IMR-90 (cell line): ENCODE results near the gene CFAP73. TPM values are rescaled to one million over a fixed set of nuclear protein-coding genes. Genes with fewer than 3 reads are reported as not detected.

ENCODE experiments used
- ATAC-seq: fragments of 200-7000 bp; cut with Tn5 transposase; 2 replicates; pipeline ENCODE4 v1.9.1; 2020; ENCODE audit warnings: low read depth, mild to moderate bottlenecking, moderate library complexity
- BruUV-seq: library from RNA; stranded (reverse); fragments of 400-500 nt; replicated peaks from 2 replicates; lab custom pipeline; 2021; lab: Mats Ljungman, UMichigan
- CTCF ChIA-PET: fragments of 300-600 bp; formaldehyde crosslinking; extraction: SDS; loops from one replicate; lab custom pipeline; 2021; ENCODE audit warnings: antibody characterized with exemption; lab: Yijun Ruan, JAX
- POLR2A ChIA-PET: fragments of 300-600 bp; sonication (Branson Sonifier 250); formaldehyde crosslinking; loops from one replicate; lab custom pipeline; 2022; ENCODE audit warnings: antibody characterized with exemption; ENCODE audit not compliant: unreplicated experiment; lab: Charles Lee
- DNase-seq: peaks from one replicate; pipeline ENCODE4 v3.0.0; 2013
- H2AFZ ChIP-seq: replicated peaks from 2 replicates; pipeline ENCODE3; 2013; ENCODE audit warnings: low read length, mild to moderate bottlenecking; ENCODE audit not compliant: poor library complexity
- H2AK5ac ChIP-seq: 2 replicates; pipeline ENCODE4 v1.6.1; 2013; ENCODE audit warnings: low read depth, low read length, inconsistent platforms
- H2AK9ac ChIP-seq: replicated peaks from 2 replicates; pipeline ENCODE3; 2013; ENCODE audit warnings: mild to moderate bottlenecking, low read depth, low read length, moderate library complexity; ENCODE audit not compliant: poor library complexity
- H2BK120ac ChIP-seq: 2 replicates; pipeline ENCODE4 v1.6.1; 2013; ENCODE audit warnings: low read depth, low read length, inconsistent platforms
- H2BK15ac ChIP-seq: 3 replicates; pipeline ENCODE4 v1.6.1; 2013; ENCODE audit warnings: low read depth, low read length, inconsistent platforms
- H2BK20ac ChIP-seq: 2 replicates; pipeline ENCODE4 v1.6.1; 2013; ENCODE audit warnings: low read depth, mild to moderate bottlenecking, inconsistent platforms, low read length, moderate library complexity
- H2BK5ac ChIP-seq: 2 replicates; pipeline ENCODE4 v1.6.1; 2013; ENCODE audit warnings: mild to moderate bottlenecking, low read depth, low read length, inconsistent platforms; ENCODE audit not compliant: poor library complexity, severe bottlenecking
- H3K14ac ChIP-seq: replicated peaks from 2 replicates; pipeline ENCODE4 v1.6.1; 2013; ENCODE audit warnings: low read depth, low read length, inconsistent platforms
- H3K18ac ChIP-seq: 2 replicates; pipeline ENCODE4 v1.6.1; 2013; ENCODE audit warnings: low read depth, low read length, control low read depth
- H3K23ac ChIP-seq: 2 replicates; pipeline ENCODE4 v1.6.1; 2013; ENCODE audit warnings: low read depth, low read length, inconsistent platforms
- H3K27ac ChIP-seq: 2 replicates; pipeline ENCODE4 v1.5.1; 2013; ENCODE audit warnings: mild to moderate bottlenecking, control low read depth, low read length; ENCODE audit not compliant: insufficient read depth
- H3K27me3 ChIP-seq: 2 replicates; pipeline ENCODE4 v1.6.1; 2013; ENCODE audit warnings: low read length; ENCODE audit not compliant: control insufficient read depth, insufficient read depth
- H3K36me3 ChIP-seq: 2 replicates; pipeline ENCODE4 v1.6.1; 2013; ENCODE audit warnings: low read length, mixed read lengths; ENCODE audit not compliant: control insufficient read depth, insufficient read depth
- H3K4ac ChIP-seq: 2 replicates; pipeline ENCODE4 v1.6.1; 2013; ENCODE audit warnings: low read depth, low read length, inconsistent platforms
- H3K4me1 ChIP-seq: 2 replicates; pipeline ENCODE4 v1.6.1; 2013; ENCODE audit warnings: low read length, mixed read lengths; ENCODE audit not compliant: control insufficient read depth, insufficient read depth
- H3K4me2 ChIP-seq: 2 replicates; pipeline ENCODE4 v1.6.1; 2013; ENCODE audit warnings: low read depth, mild to moderate bottlenecking, control low read depth, low read length, moderate library complexity
- H3K4me3 ChIP-seq: 2 replicates; pipeline ENCODE4 v1.5.1; 2013; ENCODE audit warnings: low read depth, mild to moderate bottlenecking, control low read depth, low read length, moderate library complexity; ENCODE audit not compliant: insufficient read depth
- H3K56ac ChIP-seq: 2 replicates; pipeline ENCODE4 v1.6.1; 2013; ENCODE audit warnings: low read length, inconsistent platforms; ENCODE audit not compliant: insufficient read depth; ENCODE audit errors: extremely low read depth
- H3K79me1 ChIP-seq, 2 experiments: 2 replicates each; pipeline ENCODE4 v1.6.1; 2013; ENCODE audit warnings: low read length in 2 of 2, inconsistent platforms in 1 of 2, low read depth in 1 of 2
- H3K9ac ChIP-seq: 2 replicates; pipeline ENCODE4 v1.6.1; 2013; ENCODE audit warnings: low read depth, low read length, control low read depth
- H3K9me1 ChIP-seq: 2 replicates; pipeline ENCODE4 v1.6.1; 2013; ENCODE audit warnings: low read length, inconsistent platforms; ENCODE audit not compliant: insufficient read depth
- H3K9me3 ChIP-seq: 2 replicates; pipeline ENCODE4 v1.6.1; 2013; ENCODE audit warnings: low read length; ENCODE audit not compliant: control insufficient read depth, insufficient read depth
- H4K20me1 ChIP-seq: 2 replicates; pipeline ENCODE4 v1.6.1; 2013; ENCODE audit warnings: low read length, inconsistent platforms; ENCODE audit not compliant: insufficient read depth
- H4K5ac ChIP-seq: 2 replicates; pipeline ENCODE4 v1.6.1; 2013; ENCODE audit warnings: mild to moderate bottlenecking, low read depth, low read length, control low read depth
- H4K8ac ChIP-seq, 2 experiments: 2 replicates each; pipeline ENCODE4 v1.6.1; 2013; ENCODE audit warnings: low read depth in 2 of 2, low read length in 2 of 2, control low read depth in 1 of 2, inconsistent platforms in 1 of 2
- H4K91ac ChIP-seq: 2 replicates; pipeline ENCODE4 v1.6.1; 2013; ENCODE audit warnings: low read depth, low read length, inconsistent platforms; ENCODE audit not compliant: insufficient read depth
- RFX5 ChIP-seq: IDR thresholded peaks from 2 replicates; pipeline ENCODE4 v1.8.0; 2012; ENCODE audit warnings: low read depth, mild to moderate bottlenecking, low read length, moderate library complexity
- WGBS, 2 experiments: methylation state at CpG; one replicate each; pipeline versions ENCODE4 v1.1.5 to v1.1.7; 2013; ENCODE audit warnings: missing lambda C conversion rate in 2 of 2; ENCODE audit not compliant: insufficient read length in 1 of 2; ENCODE audit errors: extremely low coverage in 2 of 2; 5-methylcytosine and 5-hydroxymethylcytosine counted together
- dilution Hi-C: fragments of 300-500 bp; cut with HindIII; formaldehyde crosslinking; loops from one replicate; pipeline ENCODE4 v1.14.3; 2018; ENCODE audit warnings: low sequenced_read_pairs; ENCODE audit not compliant: unreplicated experiment
- in situ Hi-C: fragments of 300-500 bp; cut with MboI; formaldehyde crosslinking; loops from 3 replicates; pipeline ENCODE4 v1.14.3; 2019; ENCODE audit warnings: low sequenced_read_pairs, inconsistent platforms, mixed read lengths
- intact Hi-C: fragments of 100-400 bp; cut with micrococcal nuclease; formaldehyde crosslinking; loops from 2 replicates; pipeline ENCODE4 v1.10.0; 2022
- polyA plus RNA-seq, 3 experiments: library from polyadenylated mRNA; depleted of rRNA; stranded (reverse); fragments of >200 nt; gene quantifications; 2 replicates each; pipeline ENCODE4 v1.2.3, GENCODE V29; 2012; ENCODE audit warnings: low replicate concordance in 1 of 3
- total RNA-seq: library from RNA; depleted of rRNA; stranded (reverse); fragments of >200 nt; gene quantifications from 2 replicates; pipeline ENCODE4 v1.2.3, GENCODE V29; 2012
- TF ChIP-seq, protein P1 (sequence below): fragments of 150-350 bp; IDR thresholded peaks from 2 replicates; pipeline ENCODE4 v1.6.1; 2016; ENCODE audit warnings: low read depth, mild to moderate bottlenecking, low read length, moderate library complexity, borderline replicate concordance
- TF ChIP-seq, protein P2 (sequence below): conservative IDR thresholded peaks from 2 replicates; pipeline ENCODE4 v1.5.1; 2012; ENCODE audit warnings: mild to moderate bottlenecking, low read depth, low read length, improper control_type of control experiment

CFAP73 gene
- total and polyA plus RNA-seq, 2 of the 4 experiments (the other 2 are of a cell fraction) = not detected

DNA sequence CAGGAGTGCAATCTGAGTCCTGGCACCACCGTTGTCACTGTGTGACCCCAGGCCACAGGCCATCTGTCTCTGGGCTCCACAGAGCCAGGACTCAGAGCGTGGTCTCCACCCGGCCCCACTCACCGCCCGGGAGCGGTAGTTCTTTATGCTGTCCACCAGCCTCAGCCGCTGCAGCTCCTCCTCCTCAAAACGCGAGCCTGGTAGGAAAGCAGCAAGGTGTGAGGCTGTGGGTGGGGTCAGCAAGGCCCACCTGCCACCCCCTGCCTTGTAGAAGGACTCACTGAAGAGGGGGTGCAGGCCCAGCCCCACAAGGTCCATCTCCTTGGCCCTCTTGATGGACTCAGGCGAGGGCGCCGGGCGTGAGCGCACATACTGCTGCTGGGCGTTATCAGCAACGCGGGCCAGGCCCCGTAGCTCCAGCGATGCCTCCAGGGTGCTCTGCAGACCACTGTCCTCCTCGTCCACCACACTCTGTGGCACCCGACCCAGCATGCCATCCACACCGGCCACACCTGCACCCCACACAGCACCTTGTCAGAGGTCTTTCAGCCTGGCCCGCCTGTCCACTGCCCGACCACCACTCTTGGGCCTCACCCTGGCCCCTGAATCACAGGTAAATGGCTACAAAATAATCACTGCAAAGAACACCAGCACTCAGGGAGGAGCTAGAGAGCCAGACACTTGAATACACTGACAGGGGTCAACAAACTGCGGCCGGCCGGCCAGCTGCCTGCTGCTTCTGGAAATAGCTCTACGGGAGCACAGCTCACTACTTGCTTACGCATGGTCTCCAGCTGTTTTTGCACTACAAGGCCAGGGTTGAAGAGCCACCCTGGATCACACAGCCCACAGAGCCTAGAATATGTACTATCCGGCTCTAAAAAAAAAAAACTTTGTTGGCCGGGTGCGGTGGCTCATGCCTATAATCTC is 16.3 kb downstream of the CFAP73 start:
- Histone ChIP-seq H3K27ac (no peak overlapping the region), H3K4me1 (peaks cover 8% of the 10 kb centered on the region), H3K4me3 (no peak overlapping the region), H4K91ac (no peak overlapping the region), H3K4ac (no peak overlapping the region), H2BK20ac (no peak overlapping the region), H3K56ac (no peak overlapping the region), H3K9me3 (no peaks in the 10 kb centered on the region), H4K20me1 (peaks cover 3% of the 10 kb centered on the region), H2BK120ac (no peak overlapping the region), H3K23ac (no peak overlapping the region), H3K9ac (no peak overlapping the region), H4K5ac (no peak overlapping the region), H2BK5ac (no peak overlapping the region), H3K14ac (no peak overlapping the region), H3K4me2 (no peak overlapping the region), H3K27me3 (no peaks in the 10 kb centered on the region), H3K79me1 (peaks cover 3 to 5% of the 10 kb centered on the region in 2 experiments; a peak in 1 of 4 replicates), H3K36me3 (peaks cover 62% of the 10 kb centered on the region), H2AK5ac (no peak overlapping the region), H3K18ac (no peak overlapping the region), H2BK15ac (no peak overlapping the region), H4K8ac (no peak overlapping the region), H2AK9ac (no peak overlapping the region), H3K9me1 (peaks cover 4% of the 10 kb centered on the region; the same call in 1 of the 2 replicates), H2AFZ (peak overlapping the region; percentile 11)
- TF ChIP-seq, protein P1, sequence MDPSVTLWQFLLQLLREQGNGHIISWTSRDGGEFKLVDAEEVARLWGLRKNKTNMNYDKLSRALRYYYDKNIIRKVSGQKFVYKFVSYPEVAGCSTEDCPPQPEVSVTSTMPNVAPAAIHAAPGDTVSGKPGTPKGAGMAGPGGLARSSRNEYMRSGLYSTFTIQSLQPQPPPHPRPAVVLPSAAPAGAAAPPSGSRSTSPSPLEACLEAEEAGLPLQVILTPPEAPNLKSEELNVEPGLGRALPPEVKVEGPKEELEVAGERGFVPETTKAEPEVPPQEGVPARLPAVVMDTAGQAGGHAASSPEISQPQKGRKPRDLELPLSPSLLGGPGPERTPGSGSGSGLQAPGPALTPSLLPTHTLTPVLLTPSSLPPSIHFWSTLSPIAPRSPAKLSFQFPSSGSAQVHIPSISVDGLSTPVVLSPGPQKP = no peak
- TF ChIP-seq RFX5 = no peak
- TF ChIP-seq, protein P2, sequence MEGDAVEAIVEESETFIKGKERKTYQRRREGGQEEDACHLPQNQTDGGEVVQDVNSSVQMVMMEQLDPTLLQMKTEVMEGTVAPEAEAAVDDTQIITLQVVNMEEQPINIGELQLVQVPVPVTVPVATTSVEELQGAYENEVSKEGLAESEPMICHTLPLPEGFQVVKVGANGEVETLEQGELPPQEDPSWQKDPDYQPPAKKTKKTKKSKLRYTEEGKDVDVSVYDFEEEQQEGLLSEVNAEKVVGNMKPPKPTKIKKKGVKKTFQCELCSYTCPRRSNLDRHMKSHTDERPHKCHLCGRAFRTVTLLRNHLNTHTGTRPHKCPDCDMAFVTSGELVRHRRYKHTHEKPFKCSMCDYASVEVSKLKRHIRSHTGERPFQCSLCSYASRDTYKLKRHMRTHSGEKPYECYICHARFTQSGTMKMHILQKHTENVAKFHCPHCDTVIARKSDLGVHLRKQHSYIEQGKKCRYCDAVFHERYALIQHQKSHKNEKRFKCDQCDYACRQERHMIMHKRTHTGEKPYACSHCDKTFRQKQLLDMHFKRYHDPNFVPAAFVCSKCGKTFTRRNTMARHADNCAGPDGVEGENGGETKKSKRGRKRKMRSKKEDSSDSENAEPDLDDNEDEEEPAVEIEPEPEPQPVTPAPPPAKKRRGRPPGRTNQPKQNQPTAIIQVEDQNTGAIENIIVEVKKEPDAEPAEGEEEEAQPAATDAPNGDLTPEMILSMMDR = no peak
- ChIA-PET CTCF (interaction anchor here (0.9 to 1.1 kb wide), 3 partner anchors 9 to 117 kb away, joined by 3 to 5 read pairs (median 5); no protein-coding TSS in a partner anchor), POLR2A (no interaction called here)
- in situ Hi-C loops = no loop called here
- BruUV-seq = no TSS peak
- dilution Hi-C loops = no loop called here
- ATAC-seq (no peak), DNase-seq (no peak)
- 85% methylated on average over 15 of the region's 32 CpGs; no CpG with 5 or more reads in 1 of the 2 experiments for WGBS, 2 experiments
- intact Hi-C loops = no loop called here
